Stimulated activated CD8-positive, alpha-beta memory T cell treated with anti-CD3 and anti-CD28 coated beads, Interleukin-4, amount 100 ng/mL, for 48 hours (primary cell): ENCODE data around the gene TMEM179B.

ENCODE experiments used
- DNase-seq: peaks from one replicate; pipeline ENCODE4 v3.0.0-alpha.2; 2020

TMEM179B gene

GRCh38 chr11:62835336-62835735 lies 48.1 kb downstream of the TMEM179B start:
- DNase-seq = no peak

GRCh38 chr11:62839050-62839945 lies 52.1 kb downstream of the TMEM179B start, which contains the start of gene WDR74:
WDR74 (minus strand) TSS chr11:62839590; CDS start chr11:62839570, 20 bp downstream.
- DNase-seq = peak; percentile 93
